ENCODE results near the gene PAX3. TPM values are rescaled to one million over a fixed set of nuclear protein-coding genes. Genes with fewer than 3 reads are reported as not detected.
A peak's percentile ranks its signal among the peaks of the same experiment; 100 is the strongest.

PAX3 gene
- 1 to 10 TPM; 2.7 to 7.0 (median 5.2) TPM for total RNA-seq

GRCh38 chr2:222298311-222299150 lies at the start of gene PAX3:
TSS of gene PAX3 (minus strand) at chr2:222298998. CDS start at chr2:222298615, 383 bp downstream.
- no peak for DNase-seq (ENCODE audit: low spot score in 2 of 2)
- WGBS, 2 donors: 5% methylated on average over 36 to 51 of the region's 63 CpGs
- intact Hi-C loops (cut with DNase I; ENCODE audit: low total_unique reads): no loop called here
- peak within 1 kb of the TSS; percentile 6 for H3K4me3 ChIP-seq (ENCODE audit: low read depth, poor library complexity, severe bottlenecking)
- TF ChIP-seq CTCF (IDR thresholded peaks at IDR 0.05) (no peak), POLR2A (IDR thresholded peaks at IDR 0.05) (no peak)

GRCh38 chr2:222341331-222341730 lies 42.5 kb upstream of the PAX3 start:
- TF ChIP-seq CTCF (IDR thresholded peaks at IDR 0.05) (no peak), POLR2A (IDR thresholded peaks at IDR 0.05) (no peak)
- intact Hi-C loops (cut with DNase I; ENCODE audit: low total_unique reads): no loop called here
- no peak for DNase-seq (ENCODE audit: low spot score in 2 of 2)
- WGBS, 2 donors: 86 to 88% methylated on average over 1 of the region's 1 CpG
- H3K4me3 ChIP-seq (ENCODE audit: low read depth, poor library complexity, severe bottlenecking): no peak overlapping the region

- no peak overlapping the region for H3K4me3 ChIP-seq (ENCODE audit: low read depth, poor library complexity, severe bottlenecking)
- TF ChIP-seq CTCF (IDR thresholded peaks at IDR 0.05) (no peak), POLR2A (IDR thresholded peaks at IDR 0.05) (no peak)
- DNase-seq (ENCODE audit: low spot score in 2 of 2): no peak
- WGBS, 2 donors: 70 to 78% methylated on average over 1 of the region's 1 CpG
- intact Hi-C loops (cut with DNase I; ENCODE audit: low total_unique reads): no loop called here
These were observed 39.6 kb upstream of the PAX3 start for GRCh38 chr2:222338374-222338773.

GRCh38 chr2:222336931-222337330 lies 38.1 kb upstream of the PAX3 start:
- TF ChIP-seq CTCF (IDR thresholded peaks at IDR 0.05) (no peak), POLR2A (IDR thresholded peaks at IDR 0.05) (no peak)
- DNase-seq (ENCODE audit: low spot score in 2 of 2): no peak
- intact Hi-C loops (cut with DNase I; ENCODE audit: low total_unique reads): no loop called here
- H3K4me3 ChIP-seq (ENCODE audit: low read depth, poor library complexity, severe bottlenecking): no peak overlapping the region

GRCh38 chr2:222336442-222336841 lies 37.6 kb upstream of the PAX3 start:
- intact Hi-C loops (cut with DNase I; ENCODE audit: low total_unique reads): no loop called here
- no peak for DNase-seq (ENCODE audit: low spot score in 2 of 2)
- 75 to 77% methylated on average over 1 of the region's 1 CpG for WGBS, 2 donors

More at GRCh38 chr2:222336442-222336841, 37.6 kb upstream of the PAX3 start:
- TF ChIP-seq POLR2A (IDR thresholded peaks at IDR 0.05) (no peak), CTCF (IDR thresholded peaks at IDR 0.05) (no peak)
- H3K4me3 ChIP-seq (ENCODE audit: low read depth, poor library complexity, severe bottlenecking): no peak overlapping the region

Measured in lower leg skin (tissue), 4 donors.